HG02610 (cell line): ENCODE results near the gene OR2Z1.

Experiments
- ATAC-seq: cut with Tn5 transposase; IDR thresholded peaks from one replicate; pipeline ENCODE4 v1.9.1; 2021; ENCODE audit warnings: mild to moderate bottlenecking, moderate library complexity; ENCODE audit not compliant: unreplicated experiment

OR2Z1 gene, protein sequence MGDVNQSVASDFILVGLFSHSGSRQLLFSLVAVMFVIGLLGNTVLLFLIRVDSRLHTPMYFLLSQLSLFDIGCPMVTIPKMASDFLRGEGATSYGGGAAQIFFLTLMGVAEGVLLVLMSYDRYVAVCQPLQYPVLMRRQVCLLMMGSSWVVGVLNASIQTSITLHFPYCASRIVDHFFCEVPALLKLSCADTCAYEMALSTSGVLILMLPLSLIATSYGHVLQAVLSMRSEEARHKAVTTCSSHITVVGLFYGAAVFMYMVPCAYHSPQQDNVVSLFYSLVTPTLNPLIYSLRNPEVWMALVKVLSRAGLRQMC

DNA sequence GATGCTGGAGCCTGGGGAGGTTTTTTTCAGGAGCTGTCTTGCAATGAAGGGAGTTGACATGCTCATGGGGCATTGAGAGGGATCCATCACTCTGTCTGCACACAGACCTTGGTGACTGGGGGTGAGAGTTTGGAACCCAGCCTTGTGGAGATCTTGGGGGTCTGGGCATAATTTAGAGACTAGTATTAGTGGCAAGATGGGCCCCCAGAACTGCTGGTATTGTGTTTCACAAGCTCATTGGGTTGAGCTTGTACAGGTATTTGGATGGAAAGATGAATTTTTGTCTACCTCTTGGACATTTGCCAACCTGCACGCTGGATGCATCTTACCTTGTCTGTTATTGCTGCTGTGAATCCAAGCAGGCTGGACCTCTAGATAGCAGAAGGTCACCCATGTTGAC is at the start of gene OR2Z1:
Gene OR2Z1, plus strand, starts transcription at position 301 of the 400 bp plus-strand sequence. CDS start 9,395 bp downstream, outside the sequence.
- ATAC-seq, result no peak

DNA sequence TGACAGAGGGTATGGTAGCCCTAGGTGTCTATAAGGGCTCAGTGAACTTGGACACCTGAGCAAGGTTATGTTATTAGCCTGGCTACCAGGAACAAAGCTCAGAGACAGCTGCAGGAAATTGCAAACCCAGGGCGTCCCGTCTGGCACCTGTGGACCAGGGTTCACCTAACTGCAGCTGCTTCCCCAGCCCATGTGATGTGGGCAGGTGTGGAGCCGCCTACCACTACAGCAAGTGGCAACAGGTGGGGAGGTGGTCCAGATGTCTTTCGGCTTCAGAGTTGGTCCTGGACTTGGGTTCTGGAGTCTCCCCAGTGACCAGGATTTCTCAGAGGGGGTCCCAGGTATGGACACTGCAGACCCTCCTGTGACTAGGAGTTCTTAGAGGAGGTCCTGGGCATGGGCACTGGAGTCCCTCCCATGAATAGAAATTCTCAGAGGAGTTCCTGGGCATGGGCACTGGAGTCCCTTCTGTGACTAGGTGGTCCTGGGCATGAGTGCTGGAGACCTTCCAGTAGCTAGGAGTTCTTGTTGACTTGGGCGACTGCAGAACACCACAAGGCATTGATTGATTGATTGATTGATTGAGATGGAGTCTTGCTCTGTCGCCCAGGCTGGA is 48.0 kb upstream of the OR2Z1 start:
- ATAC-seq, result no peak

DNA sequence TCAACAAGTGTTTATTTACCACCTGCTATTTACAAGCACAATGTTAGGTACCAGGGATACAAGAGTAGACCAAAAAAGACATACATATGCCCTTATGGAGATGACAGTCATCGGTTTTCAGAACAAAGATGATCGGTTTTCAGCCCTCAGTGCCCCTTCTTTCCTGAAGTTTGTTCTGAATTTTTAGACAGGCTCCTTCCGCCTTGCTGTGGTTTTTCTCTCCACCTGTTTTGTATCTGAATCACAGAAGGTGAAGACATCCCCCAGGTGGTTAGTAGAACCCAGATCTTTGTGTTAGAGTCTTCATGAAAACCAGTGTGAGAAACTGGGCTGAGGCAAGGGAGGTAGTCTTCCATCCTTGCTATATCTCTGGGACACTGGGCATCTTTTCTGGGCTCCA is 46.4 kb upstream of the OR2Z1 start:
- no peak for ATAC-seq

DNA sequence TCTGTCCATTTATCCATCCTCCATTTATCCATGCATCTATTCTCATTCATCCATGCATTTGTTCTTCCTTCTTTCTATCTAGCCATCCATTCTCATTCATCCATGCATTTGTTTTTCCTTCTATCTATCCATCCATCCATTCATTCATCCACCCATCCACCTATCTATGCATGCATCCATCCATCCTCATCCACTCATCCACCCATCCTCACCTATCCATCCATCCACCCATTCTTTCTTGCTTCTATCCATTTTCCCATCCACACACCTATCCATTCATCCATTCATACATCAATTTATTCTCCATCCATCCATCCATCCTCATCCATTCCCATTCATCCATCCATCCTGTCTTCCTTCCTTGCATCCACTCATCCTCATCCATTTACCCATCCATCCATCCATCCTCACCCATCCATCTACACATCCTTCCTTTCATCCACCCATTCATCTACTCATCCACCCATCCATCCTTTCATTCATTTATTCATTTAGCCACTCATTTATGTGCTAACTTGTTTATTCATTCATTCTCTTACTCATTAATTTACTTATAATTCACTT is 43.1 kb upstream of the OR2Z1 start:
- no peak for ATAC-seq

DNA sequence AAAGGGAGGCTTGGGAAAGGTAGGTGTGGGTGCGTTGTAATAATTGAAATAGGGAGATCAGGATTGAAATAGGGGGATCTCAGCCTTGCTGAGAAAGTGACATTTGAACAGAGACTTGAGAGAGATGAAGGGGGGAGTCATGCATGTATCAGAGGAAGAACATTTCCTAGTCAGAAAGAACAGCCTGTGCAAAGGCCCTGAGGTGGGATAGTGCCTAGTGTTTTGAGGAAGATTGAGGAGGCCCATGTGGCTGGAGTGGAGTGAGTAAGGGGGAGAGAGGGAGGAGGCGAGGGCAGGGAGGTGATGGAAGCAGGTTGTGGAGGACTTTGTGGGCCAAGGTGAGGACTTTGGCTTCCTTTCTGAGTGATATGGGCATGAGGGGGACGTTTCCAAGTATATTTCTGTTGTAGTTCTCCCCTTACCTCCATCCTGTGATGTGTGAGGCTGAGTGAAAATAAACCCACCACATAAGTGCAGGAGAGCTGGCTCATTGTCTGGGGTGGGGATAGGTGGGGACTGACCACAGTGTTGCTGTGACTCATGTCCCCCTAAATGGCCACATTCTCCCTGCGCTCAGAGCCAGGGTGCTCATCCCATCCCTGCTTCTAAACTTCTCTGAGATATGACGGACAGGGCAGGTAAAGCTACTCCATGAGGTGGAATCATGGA is 40.6 kb upstream of the OR2Z1 start:
- ATAC-seq, result no peak

DNA sequence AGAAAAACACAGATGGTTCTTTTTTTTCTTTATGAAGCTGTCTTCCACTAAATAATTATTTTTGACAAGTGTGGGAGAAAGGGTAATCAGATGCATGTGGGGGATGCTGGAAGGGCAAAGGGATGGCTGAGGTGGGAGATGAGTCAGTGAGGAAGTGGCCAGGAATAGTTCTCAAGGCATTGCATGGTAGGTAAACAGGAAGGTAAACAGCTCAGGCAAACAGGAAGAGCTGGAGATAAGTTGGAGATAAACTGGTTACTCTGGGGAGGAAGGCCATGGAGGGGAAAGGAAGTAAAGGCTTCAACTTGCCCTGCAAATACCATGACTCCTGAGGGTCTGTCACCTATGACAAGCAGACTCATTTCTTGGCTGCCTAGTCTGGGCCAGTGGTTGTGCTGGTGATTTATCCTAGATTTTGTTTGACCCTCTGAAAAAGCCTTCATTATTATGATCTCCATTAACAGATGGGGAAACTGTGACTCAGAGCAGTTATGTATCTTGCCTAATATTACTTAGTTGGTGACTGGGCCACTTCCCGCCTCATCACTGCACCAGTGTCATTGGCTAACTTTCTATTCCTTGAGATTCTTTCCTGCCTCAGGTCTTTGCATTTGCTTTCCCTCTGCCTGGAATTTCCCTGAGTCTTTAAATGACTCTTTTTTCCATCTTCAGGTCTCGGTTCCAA is 39.9 kb upstream of the OR2Z1 start:
- no peak for ATAC-seq

DNA sequence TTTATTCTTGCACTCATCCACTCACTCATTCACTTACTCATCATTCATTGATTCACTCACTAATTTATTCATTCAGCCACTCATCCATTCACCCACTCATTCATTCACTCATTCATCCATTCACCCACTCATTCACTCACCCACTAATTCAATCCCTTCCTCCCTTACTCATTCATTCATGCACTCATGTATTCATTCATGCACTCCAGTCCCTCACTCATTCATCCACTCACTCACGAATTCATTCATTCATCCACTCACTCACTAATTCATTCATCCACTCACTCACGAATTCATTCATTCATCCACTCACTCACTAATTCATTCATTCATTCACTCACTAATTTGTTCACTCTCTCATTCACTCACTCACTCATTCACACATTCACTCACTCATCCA is 39.0 kb upstream of the OR2Z1 start:
- ATAC-seq, result no peak

DNA sequence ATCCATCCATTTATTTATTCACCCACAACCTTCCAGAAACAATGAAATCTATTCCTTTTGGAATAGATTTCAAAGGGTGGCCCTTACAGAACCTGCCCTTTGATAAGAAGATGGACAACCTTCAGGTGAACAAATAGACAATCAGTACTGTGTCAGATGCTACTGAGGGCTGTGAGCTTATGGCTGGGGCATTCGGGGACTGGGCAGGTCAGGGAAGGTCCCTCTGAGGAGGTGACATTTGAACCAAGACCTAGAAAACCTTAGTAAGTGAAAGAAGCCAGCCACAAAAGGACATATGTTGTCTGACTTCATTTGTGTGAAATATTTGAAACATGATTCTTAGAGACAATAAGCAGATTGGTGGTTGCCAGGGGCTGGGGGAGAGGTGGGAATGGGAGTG is 38.5 kb upstream of the OR2Z1 start:
- no peak for ATAC-seq

DNA sequence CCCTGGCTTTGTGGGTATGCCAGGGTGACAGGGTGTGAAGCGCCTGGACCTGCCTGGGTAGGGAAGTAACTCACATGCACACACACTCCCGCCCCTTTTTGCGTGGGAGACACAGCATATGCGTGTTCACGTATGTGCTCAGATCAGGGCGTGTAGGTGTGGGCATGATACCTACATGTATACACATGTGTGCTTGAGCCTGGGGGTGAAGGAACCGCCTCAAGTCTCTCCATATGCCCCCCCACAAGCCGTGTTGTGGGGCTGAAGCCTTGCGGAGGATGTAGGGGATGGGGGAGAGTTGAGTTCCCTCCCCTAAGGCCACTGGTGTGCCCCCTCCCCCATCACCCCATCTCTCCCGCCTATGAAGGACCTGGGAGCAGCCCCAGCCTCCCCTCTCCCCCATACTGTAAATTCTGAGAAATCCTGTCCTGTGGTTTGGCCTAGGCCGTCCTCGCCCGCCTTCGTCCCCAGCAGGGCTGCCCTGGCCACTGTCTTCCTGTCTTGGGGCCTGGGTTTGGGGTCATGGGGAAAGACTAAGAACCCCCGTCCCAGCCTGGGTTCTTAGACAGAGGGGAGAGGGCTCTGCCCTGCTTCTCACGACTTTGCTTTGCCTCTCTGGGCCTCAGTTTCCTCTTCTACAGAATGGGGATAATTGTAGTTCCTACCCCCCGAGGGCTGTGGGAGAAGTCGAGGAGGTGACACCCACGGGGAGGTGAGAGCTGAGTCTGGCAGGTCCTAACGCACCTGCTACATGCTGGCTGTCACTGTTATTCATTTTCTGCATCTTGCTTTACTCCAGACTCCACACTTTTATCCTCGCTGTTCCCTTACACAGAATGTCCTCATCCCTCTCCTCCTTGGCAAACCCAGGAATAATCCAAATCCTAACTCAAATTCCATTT is 37.2 kb upstream of the OR2Z1 start:
- ATAC-seq, result no peak

DNA sequence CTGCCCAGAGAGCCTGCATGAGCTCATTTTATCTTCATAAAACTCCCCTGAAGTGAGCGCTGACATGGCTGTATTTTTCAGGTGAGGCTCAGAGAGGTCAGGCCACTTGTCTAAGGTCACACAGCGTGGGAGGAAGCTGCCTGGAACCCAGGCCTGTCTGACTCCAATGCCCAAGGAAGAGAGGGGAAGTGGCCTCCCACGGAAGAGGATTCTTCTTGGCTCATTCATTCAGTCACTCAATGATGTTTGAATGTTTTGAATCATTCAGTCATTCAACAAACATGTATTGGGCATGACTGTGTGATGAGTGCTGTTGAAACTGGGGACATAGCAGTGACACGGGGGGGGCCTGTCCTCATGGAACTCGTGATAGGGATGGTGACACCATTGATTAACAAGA is 34.9 kb upstream of the OR2Z1 start:
- ATAC-seq, result no peak

DNA sequence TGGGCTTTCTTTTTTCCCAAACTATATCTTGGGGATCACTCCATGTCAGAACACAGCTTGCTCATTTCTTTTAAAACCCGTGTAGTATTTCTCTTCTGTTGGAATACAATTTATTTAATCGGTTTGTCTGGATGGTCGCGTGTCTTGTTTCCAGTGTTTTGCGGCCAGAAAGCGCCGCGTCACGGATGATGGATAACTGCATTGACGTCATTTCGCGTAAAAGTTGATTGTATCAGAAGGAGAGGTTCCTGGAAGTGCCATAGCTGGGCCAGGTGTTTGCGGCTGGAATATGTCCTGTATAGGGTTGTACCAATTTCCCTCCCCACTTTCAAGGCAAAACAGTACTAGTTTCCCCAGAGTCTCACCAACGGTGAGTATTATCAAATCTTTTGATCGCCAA is 32.5 kb upstream of the OR2Z1 start:
- no peak for ATAC-seq

DNA sequence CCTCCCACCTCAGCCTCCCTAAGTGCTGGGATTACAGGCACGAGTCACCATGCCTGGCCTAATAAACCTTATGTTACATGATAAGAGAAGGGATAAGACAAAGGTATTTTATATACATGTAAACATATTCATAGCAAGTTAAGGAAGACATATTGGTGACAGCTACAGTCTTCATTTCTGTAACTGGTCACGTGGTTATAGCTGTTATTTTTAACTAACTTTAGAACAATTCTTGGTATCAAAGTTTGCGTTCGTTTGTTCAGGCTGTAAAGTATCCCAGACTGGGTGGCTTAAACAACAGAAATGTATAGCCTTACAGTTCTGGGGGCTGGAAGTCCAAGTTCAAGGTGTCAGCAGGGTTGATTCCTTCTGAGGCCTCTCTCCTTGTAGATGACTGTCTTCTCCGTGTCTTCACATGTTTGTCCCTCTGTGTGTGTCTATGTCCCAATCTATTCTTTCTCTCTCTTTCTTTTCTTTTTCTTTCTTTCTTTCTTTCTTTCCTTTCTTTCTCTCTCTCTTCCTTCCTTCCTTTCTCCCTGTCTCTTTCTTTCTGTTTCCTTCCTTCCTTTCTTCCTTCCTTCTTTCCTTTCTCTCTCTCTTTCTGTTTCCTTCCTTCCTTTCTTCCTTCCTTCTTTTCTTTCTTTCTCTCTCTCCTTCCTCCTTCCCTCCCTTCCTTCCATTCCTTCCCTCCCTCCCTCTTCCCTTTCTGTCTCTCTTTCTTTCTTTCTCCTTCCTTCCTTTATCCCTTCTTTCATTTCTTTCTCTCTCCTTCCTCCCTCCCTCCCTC is 30.5 kb upstream of the OR2Z1 start:
- no peak for ATAC-seq

DNA sequence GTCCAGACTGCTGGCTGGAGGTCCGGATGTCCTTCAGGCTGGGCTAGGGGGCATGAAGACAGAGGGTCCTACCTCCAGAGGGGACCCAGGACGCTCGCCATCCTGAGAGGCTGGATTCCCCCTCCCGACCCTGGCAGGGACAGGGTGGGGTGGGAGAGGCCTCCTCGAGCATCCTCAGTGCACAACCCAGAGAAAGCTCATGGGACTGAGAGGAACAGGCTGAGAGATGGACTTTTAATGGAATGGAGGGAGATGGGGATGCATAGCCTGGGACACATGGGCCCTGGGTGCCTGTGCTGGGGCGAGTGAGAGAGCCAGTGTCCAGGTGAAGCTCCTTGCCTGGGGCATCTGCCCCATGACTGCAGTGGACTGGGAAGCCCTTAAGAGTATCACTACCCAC is 25.9 kb upstream of the OR2Z1 start:
- no peak for ATAC-seq

DNA sequence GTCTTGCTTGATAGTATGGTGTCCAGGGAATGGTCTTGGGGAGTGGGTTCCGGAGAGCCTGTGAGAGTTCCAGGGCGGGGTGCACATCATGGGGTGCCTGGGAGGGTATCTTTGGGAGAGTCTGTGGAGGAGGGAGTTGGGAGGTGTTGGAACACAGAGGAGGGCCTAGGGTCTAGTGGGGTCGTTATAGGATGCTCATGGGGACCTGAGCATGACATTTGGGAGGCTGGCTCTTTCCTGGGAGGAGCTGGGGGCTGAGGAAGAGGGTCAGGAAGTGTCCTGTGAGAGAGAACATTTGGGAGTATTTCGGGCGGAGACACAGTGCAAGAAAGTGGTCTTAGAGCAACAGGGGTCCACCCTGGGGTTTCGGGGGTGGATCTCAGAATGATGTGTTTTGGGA is 25.5 kb upstream of the OR2Z1 start:
- ATAC-seq, result no peak

DNA sequence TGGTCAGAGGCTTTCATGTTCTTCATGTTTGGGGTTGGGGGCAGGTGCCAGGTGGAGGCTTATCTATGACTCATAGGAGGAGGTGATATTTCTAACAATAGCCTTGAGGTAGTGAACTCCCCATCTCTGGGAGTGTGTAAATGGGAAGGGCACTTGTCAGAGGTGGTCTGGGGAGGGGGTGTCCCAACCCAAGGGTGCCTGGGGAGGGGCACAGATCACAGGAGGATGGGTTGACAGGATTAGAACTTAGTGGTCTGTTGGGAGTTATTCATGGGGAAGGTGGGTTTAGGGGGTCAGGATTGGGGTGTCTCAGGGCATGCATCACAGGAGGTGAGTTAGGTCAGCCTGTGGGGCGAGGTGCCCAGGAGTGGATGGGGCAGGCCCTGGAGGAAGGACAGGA is 24.4 kb upstream of the OR2Z1 start:
- ATAC-seq, result no peak

DNA sequence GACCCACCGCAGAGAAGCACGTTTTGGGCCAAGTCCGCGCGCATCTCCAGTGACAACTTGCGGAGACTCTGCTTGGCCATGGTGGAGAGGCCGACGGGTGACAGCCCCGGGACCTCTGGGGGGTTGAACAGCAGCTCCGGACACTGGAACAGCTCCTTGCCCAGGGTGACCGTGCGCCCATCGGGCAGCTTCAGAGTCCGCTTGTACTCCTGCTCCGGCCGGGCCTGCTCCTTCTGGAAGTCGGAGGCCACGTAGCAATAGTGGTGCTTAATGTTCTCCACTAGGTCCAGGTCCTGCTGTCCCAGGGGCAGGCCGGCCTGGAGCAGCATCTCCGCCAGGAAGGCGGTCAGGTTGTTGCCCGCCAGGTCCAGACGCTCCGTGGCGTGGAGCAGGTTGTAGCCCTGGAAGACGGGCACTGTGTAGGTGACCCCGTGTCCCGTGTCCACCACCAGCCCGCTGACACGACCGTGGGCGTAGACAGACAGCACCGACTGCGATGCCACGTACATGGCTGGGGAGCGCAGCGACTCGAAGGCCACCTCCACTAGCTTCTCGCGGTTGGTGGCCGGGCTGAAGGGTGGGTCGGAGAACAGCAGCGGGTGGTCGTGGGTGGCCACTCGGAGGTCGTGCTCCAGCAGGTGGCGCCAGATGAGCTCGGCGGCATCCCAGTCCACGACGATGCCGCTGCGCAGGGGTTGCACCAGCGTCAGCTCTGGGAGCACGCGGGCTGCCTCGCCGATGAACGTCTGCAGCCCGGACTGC is 23.6 kb upstream of the OR2Z1 start:
- ATAC-seq, result no peak

DNA sequence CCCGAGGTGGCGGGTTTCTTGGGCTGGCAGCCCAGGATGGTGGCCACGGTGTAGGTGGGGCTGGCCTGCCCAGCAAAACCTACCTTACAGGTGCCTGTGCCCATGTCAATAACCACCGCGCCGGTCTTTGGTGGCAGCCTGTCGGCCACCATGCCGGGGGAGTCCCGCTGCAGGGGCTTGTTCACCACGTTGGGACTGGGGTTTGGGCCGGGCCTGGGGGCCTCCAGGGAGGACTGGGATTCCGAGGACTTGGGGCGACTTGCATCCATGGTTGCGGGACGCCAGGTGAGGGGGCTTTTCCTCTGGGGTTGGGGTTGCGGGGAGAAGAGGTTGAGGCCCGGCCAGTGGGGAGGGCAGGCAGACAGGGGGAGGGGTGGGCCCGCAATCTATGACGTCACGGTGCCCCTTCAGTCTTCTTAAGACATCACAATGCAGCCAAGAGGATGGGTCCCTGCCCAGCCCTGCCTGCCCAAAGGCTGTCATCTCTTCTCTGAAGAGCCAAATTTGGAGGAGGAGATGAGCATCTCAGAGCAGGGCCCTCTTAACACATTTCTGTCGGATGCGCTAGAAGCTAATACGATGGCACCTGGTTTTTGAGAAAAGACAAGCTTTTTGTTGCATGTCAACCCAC is 22.9 kb upstream of the OR2Z1 start, which contains the start of gene ACTL9:
Gene ACTL9, minus strand, starts transcription at position 363 of the 631 bp plus-strand sequence. Its CDS starts 94 bp downstream, at position 269.
- no peak for ATAC-seq

DNA sequence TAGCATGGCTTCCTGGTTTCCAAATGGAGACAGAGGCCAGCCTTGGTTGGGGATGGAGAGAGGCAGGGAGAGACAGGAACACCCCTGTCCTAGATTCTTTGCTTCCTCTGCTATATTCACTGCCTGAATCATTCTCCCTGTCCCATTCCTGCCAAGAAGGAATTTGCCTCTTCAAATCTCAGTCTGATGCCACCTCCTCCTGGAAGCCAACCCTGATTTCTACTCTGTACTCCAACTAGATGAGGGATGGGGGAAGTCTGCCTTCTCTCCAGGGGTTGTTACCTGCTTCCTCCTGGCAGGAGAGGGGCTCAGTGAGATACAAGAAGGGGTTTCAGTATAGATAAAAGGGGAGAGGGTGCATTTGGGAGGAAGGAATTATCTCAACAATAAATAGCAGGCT is 21.5 kb upstream of the OR2Z1 start:
- no peak for ATAC-seq
